ENCODE data around the gene EME1.
"Not testable (repeated sequence)": the region's sequence is repeated elsewhere in the genome, so short reads cannot be mapped to it uniquely, and the experiment has no call there.

The EME1 gene

DNA sequence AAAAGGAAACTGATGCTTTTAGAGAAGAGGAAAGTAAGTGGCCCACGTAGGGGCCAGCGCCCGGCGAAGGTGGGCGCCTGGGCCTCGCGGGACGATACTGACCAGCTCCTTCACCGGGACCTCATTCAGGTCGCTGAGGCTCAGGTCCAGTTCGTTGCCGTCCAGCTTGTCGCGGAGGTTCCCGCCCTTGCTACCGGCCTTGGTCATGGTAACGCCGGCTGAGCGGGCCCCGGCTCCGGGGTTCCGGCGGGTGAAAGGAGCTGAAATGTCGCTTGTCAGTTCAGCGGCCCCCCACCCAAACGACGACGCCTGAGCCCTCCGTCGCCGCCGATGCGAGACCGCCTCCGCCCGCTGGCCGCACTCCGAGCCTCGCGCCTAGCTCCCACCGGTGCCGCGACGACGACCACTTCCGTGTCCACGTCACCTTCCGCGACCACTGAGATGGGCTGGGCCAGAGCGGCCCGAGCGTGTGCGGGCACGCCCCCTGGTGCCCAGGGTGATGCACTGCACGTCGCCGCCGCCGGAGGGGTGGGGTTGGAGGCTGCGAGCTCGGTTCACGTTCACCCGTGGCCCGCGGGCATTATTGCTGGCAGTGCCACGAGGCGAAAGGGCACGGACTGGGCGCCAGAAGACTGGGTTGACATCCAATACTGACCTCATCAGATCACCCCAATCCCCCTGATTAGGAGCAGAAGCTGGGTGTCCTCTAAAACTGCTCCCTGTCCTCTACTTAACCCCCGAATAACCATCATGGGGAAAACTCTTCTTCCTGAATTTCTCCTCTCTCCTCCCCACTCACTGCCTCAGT lies 24.3 kb downstream of the EME1 start, which contains the start of gene LRRC59:
Gene LRRC59, minus strand, starts transcription at position 413 of the 808 bp plus-strand sequence. Its CDS starts 206 bp downstream, at position 207.
- Histone ChIP-seq H3K36me3 (ENCODE audit: control insufficient read depth, low read length) (peaks cover 47% of the 10 kb centered on the region), H3K27me3 (ENCODE audit: control insufficient read depth, low read length) (no peaks in the 10 kb centered on the region), H3K4me3 (ENCODE audit: low read length) (peak within 1 kb of the TSS; percentile 96), H3K79me2 (ENCODE audit: control insufficient read depth, low read length) (peaks cover 40% of the 10 kb centered on the region), H3K9me3 (ENCODE audit: control insufficient read depth, insufficient read depth, low read length) (no peaks in the 10 kb centered on the region), H3K4me1 (ENCODE audit: control insufficient read depth, low read length) (peaks cover 20% of the 10 kb centered on the region), H3K9me2 (replicated peaks; ENCODE audit: control insufficient read depth, low read length) (no peaks in the 10 kb centered on the region), H3K4me2 (ENCODE audit: low read length) (peak within 1 kb of the TSS; percentile 84), H3K27ac (ENCODE audit: low read depth, low read length) (peak within 1 kb of the TSS; percentile 32), H4K20me1 (ENCODE audit: control insufficient read depth, insufficient read depth, low read depth, low read length) (peaks cover 16% of the 10 kb centered on the region), H3F3A (ENCODE audit: control insufficient read depth, insufficient read depth) (no peaks in the 10 kb centered on the region)
- TF ChIP-seq CTCF (IDR thresholded peaks at IDR 0.05; ENCODE audit: low read depth, low read length, poor library complexity, severe bottlenecking) (peak; percentile 85), EZH2phosphoT487 (IDR thresholded peaks at IDR 0.05; ENCODE audit: borderline replicate concordance, low read length) (no peak)

DNA sequence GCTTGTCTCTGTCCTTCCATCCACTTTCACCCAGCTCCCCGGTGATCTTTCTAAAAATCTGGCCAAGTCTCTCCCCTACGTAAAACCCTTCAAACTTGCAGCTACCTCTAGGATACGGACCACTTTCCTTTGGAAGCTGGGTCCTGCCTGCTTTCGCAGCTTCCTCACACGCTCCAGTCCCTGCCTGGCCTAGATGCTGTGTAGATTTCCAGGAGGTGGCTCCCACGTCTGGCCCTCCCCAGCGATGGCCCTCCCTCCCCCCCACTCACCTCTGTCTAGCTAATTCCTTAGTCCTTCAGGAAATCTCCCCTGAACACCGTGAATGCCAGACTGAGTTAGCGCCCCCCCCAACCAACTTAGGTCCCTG lies 24.9 kb downstream of the EME1 start:
- peak overlapping the region; percentile 84 for H3K4me2 ChIP-seq (ENCODE audit: low read length)
- H3K4me3 ChIP-seq (ENCODE audit: low read length) = peak overlapping the region; percentile 96
- no peaks in the 10 kb centered on the region for H3K27me3 ChIP-seq (ENCODE audit: control insufficient read depth, low read length)
- H3K9me3 ChIP-seq (ENCODE audit: control insufficient read depth, insufficient read depth, low read length) = no peaks in the 10 kb centered on the region
- H3K27ac ChIP-seq (ENCODE audit: low read depth, low read length) = no peak overlapping the region
- H3K36me3 ChIP-seq (ENCODE audit: control insufficient read depth, low read length) = peaks cover 41% of the 10 kb centered on the region
- peaks cover 20% of the 10 kb centered on the region for H3K4me1 ChIP-seq (ENCODE audit: control insufficient read depth, low read length)
- H3K79me2 ChIP-seq (ENCODE audit: control insufficient read depth, low read length) = peaks cover 40% of the 10 kb centered on the region
- H4K20me1 ChIP-seq (ENCODE audit: control insufficient read depth, insufficient read depth, low read depth, low read length) = peaks cover 16% of the 10 kb centered on the region
- H3K9me2 ChIP-seq (replicated peaks; ENCODE audit: control insufficient read depth, low read length) = no peaks in the 10 kb centered on the region
- H3F3A ChIP-seq (ENCODE audit: control insufficient read depth, insufficient read depth) = no peaks in the 10 kb centered on the region
- no peak for TF ChIP-seq EZH2phosphoT487 (IDR thresholded peaks at IDR 0.05; ENCODE audit: borderline replicate concordance, low read length)
- no peak for TF ChIP-seq CTCF (IDR thresholded peaks at IDR 0.05; ENCODE audit: low read depth, low read length, poor library complexity, severe bottlenecking)

GRCh38 chr17:50398672-50399071 lies 25.6 kb downstream of the EME1 start:
- H3K36me3 ChIP-seq (ENCODE audit: control insufficient read depth, low read length) = peaks cover 33% of the 10 kb centered on the region
- not testable (repeated sequence) for H3K27ac ChIP-seq (ENCODE audit: low read depth, low read length); H3K9me2 ChIP-seq (replicated peaks; ENCODE audit: control insufficient read depth, low read length); H3K4me3 ChIP-seq (ENCODE audit: low read length); H3K27me3 ChIP-seq (ENCODE audit: control insufficient read depth, low read length); H3K4me2 ChIP-seq (ENCODE audit: low read length); H3F3A ChIP-seq (ENCODE audit: control insufficient read depth, insufficient read depth); H3K9me3 ChIP-seq (ENCODE audit: control insufficient read depth, insufficient read depth, low read length)
- H4K20me1 ChIP-seq (ENCODE audit: control insufficient read depth, insufficient read depth, low read depth, low read length) = peaks cover 16% of the 10 kb centered on the region
- H3K4me1 ChIP-seq (ENCODE audit: control insufficient read depth, low read length) = peaks cover 20% of the 10 kb centered on the region
- H3K79me2 ChIP-seq (ENCODE audit: control insufficient read depth, low read length) = peaks cover 37% of the 10 kb centered on the region

DNA sequence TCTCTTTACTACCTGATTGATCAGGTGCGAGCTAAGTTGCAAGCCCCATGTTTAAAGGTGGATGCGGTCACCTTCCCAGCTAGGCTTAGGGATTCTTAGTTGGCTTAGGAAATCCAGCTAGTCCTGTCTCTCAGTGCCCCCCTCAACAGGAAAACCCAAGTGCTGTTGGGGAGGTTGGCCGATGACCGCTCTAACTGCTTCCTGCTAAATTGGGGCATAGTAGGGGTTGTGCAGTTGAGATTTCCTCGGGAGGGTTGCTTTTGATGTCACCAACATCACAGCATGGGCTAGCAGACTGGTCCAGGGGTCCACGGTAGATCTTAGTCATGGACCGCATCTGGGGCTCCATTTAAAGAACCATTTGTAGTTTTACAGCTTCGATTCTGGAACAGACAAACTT lies 26.6 kb downstream of the EME1 start:
- not testable (repeated sequence) for H3F3A ChIP-seq (ENCODE audit: control insufficient read depth, insufficient read depth); H3K27me3 ChIP-seq (ENCODE audit: control insufficient read depth, low read length); H3K4me2 ChIP-seq (ENCODE audit: low read length); H3K9me3 ChIP-seq (ENCODE audit: control insufficient read depth, insufficient read depth, low read length); H3K9me2 ChIP-seq (replicated peaks; ENCODE audit: control insufficient read depth, low read length); H3K4me3 ChIP-seq (ENCODE audit: low read length); H3K27ac ChIP-seq (ENCODE audit: low read depth, low read length)
- Histone ChIP-seq H4K20me1 (ENCODE audit: control insufficient read depth, insufficient read depth, low read depth, low read length) (peaks cover 16% of the 10 kb centered on the region), H3K79me2 (ENCODE audit: control insufficient read depth, low read length) (peaks cover 28% of the 10 kb centered on the region), H3K4me1 (ENCODE audit: control insufficient read depth, low read length) (peaks cover 20% of the 10 kb centered on the region), H3K36me3 (ENCODE audit: control insufficient read depth, low read length) (peaks cover 24% of the 10 kb centered on the region)

- H3K4me2 ChIP-seq (ENCODE audit: low read length); H4K20me1 ChIP-seq (ENCODE audit: control insufficient read depth, insufficient read depth, low read depth, low read length); H3K36me3 ChIP-seq (ENCODE audit: control insufficient read depth, low read length); H3F3A ChIP-seq (ENCODE audit: control insufficient read depth, insufficient read depth); H3K4me3 ChIP-seq (ENCODE audit: low read length); H3K4me1 ChIP-seq (ENCODE audit: control insufficient read depth, low read length); H3K27me3 ChIP-seq (ENCODE audit: control insufficient read depth, low read length); H3K9me2 ChIP-seq (replicated peaks; ENCODE audit: control insufficient read depth, low read length); H3K79me2 ChIP-seq (ENCODE audit: control insufficient read depth, low read length); H3K27ac ChIP-seq (ENCODE audit: low read depth, low read length); H3K9me3 ChIP-seq (ENCODE audit: control insufficient read depth, insufficient read depth, low read length): not testable (repeated sequence)
These were observed 32.3 kb downstream of the EME1 start for GRCh38 chr17:50405351-50405750.
